ENCODE data around the gene FEM1A. TPM values are rescaled to one million over a fixed set of nuclear protein-coding genes. Genes with fewer than 3 reads are reported as not detected.

FEM1A gene, protein sequence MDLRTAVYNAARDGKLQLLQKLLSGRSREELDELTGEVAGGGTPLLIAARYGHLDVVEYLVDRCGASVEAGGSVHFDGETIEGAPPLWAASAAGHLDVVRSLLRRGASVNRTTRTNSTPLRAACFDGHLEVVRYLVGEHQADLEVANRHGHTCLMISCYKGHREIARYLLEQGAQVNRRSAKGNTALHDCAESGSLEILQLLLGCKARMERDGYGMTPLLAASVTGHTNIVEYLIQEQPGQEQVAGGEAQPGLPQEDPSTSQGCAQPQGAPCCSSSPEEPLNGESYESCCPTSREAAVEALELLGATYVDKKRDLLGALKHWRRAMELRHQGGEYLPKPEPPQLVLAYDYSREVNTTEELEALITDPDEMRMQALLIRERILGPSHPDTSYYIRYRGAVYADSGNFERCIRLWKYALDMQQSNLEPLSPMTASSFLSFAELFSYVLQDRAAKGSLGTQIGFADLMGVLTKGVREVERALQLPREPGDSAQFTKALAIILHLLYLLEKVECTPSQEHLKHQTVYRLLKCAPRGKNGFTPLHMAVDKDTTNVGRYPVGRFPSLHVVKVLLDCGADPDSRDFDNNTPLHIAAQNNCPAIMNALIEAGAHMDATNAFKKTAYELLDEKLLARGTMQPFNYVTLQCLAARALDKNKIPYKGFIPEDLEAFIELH
- total RNA-seq = 8.0 and 12.9 TPM in 2 replicates

DNA sequence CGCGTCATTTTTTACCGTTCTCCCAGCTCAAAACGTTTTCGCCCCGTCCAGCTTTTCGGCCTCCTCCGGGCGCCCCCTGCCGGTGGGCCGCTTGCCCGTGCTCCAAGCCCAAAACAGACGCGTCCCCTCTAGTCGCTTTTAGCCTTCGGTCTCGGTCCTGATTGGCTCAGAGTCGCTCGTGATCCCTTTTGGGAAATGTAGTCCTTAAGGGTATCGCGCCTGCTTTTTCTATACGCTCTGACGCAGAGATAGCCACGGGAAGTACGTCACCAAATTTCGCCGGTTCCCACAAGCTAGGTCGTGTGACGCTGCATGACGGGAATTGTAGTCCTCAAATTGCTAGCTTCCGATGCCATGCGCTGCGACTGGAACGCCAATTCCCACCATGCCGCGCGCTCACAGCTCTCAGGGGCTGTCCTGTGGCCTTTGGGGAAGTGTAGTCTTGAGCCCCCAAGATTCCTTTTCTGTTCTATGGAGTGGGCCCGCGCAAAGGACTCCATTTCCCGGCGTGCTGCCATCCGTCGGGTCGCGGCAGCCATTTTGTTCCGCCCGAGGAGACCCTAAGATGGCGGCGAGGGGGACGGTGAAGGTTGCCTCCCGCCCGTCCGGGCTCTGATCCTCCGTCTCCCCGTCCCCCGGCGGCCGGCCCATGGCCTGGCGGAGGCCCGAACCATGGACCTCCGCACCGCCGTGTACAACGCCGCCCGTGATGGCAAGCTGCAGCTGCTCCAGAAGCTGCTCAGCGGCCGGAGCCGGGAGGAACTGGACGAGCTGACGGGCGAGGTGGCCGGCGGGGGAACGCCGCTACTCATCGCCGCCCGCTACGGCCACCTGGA, at the start of gene FEM1A:
Gene FEM1A (plus strand): TSS at position 552 of the 836 bp plus-strand sequence. CDS start 121 bp downstream, at position 673.

DNA sequence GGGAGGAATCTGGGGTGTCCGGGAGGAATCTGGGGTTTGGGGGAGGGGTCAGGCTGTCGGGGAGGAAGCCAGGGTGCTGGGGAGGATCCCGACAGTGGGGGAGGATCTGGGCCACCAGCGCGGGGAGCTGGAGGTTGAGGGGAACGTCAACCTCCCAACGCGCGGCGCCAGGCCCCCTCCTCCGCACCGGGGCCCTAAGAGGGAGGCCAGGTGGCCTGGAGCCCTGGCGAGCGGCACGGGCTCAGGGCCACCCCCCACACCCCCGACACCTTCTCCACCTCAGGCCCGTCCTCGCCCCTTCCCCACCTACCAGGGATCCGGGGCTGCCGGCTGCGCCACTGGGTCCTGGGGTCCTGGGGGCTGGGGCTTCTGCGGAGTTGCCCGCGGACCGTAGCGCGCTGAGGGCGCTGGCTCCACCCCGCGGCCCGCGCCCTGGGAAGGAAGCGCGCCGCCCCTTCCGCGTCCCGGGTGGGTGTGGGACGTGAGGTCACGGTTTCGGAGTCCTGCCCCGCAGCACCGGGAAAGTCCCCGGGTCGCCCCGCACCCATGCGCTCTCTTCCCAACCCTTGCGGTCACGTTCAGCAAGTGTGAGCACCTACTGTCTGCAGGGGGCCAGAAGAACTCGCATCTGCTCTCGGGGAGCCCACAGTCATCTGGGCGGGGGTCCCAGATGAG, 39.9 kb downstream of the FEM1A start, which contains the start of gene TICAM1:
Gene TICAM1 (minus strand): TSS at position 409 of the 675 bp plus-strand sequence. CDS start 13,335 bp downstream, outside the sequence.

Other genes with a start within 250 kb of the FEM1A start
- 0.29 and 0.50 TPM in 2 replicates for gene SEMA6B, start 232.1 kb upstream of the FEM1A start, total RNA-seq
- gene TNFAIP8L1, start 152.2 kb upstream of the FEM1A start, total RNA-seq = 2.0 and 5.1 TPM in 2 replicates
- 175 and 218 TPM in 2 replicates for gene MYDGF, start 121.4 kb upstream of the FEM1A start, total RNA-seq
- gene DPP9, start 67.9 kb upstream of the FEM1A start, total RNA-seq = 48.6 and 62.2 TPM in 2 replicates
- gene TICAM1, start 40.0 kb downstream of the FEM1A start, total RNA-seq = 5.6 and 6.8 TPM in 2 replicates
- gene PLIN3, start 75.9 kb downstream of the FEM1A start, total RNA-seq = 438 and 453 TPM in 2 replicates
- not detected in 2 replicates for gene ARRDC5, start 111.2 kb downstream of the FEM1A start, total RNA-seq
- gene UHRF1, start 117.8 kb downstream of the FEM1A start, total RNA-seq = 12.7 and 42.9 TPM in 2 replicates
- gene KDM4B, start 177.4 kb downstream of the FEM1A start, total RNA-seq = 14.8 and 25.0 TPM in 2 replicates

All from smooth muscle cell of trachea (primary cell).